NT2/D1 (cell line): ENCODE measurements around the gene SYF2.

Experiments used
- DNase-seq: peaks from one replicate; pipeline ENCODE4 v3.0.0-alpha.2; 2011; ENCODE audit warnings: low read depth, low spot score
- H3K27me3 ChIP-seq: 2 replicates; pipeline ENCODE4 v1.6.0; 2011; ENCODE audit warnings: mild to moderate bottlenecking; ENCODE audit not compliant: insufficient read length, insufficient read depth
- H3K36me3 ChIP-seq: 2 replicates; pipeline ENCODE4 v1.6.1; 2011; ENCODE audit warnings: mild to moderate bottlenecking, low read length, mixed read lengths; ENCODE audit not compliant: insufficient read depth, insufficient read length
- H3K4me1 ChIP-seq: 2 replicates; pipeline ENCODE4 v1.5.1; 2011; ENCODE audit not compliant: insufficient read depth, insufficient read length
- H3K4me3 ChIP-seq: 2 replicates; pipeline ENCODE4 v1.5.1; 2011; ENCODE audit warnings: low read depth; ENCODE audit not compliant: insufficient read length
- H3K9ac ChIP-seq: 2 replicates; pipeline ENCODE4 v1.6.0; 2011; ENCODE audit warnings: low read depth; ENCODE audit not compliant: insufficient read length
- H3K9me3 ChIP-seq: 2 replicates; pipeline ENCODE4 v1.5.1; 2011; ENCODE audit warnings: mild to moderate bottlenecking, low read length; ENCODE audit not compliant: insufficient read depth
- SUZ12 ChIP-seq: IDR thresholded peaks from 2 replicates; pipeline ENCODE4 v1.6.1; 2011; ENCODE audit not compliant: insufficient read length, insufficient read depth; ENCODE audit errors: extremely low read depth
- YY1 ChIP-seq: IDR thresholded peaks from 2 replicates; pipeline ENCODE4 v1.6.1; 2011; ENCODE audit not compliant: insufficient read length, insufficient read depth
- ZNF274 ChIP-seq: IDR thresholded peaks from 2 replicates; pipeline ENCODE4 v1.6.1; 2011; ENCODE audit warnings: mild to moderate bottlenecking, low read depth, low read length

The SYF2 gene

GRCh38 chr1:25216123-25216522, 16.2 kb downstream of the SYF2 start:
- Histone ChIP-seq H3K9me3 (no peaks in the 10 kb centered on the region), H3K4me1 (no peaks in the 10 kb centered on the region), H3K27me3 (no peaks in the 10 kb centered on the region), H3K36me3 (peaks cover 5% of the 10 kb centered on the region), H3K9ac (no peak overlapping the region), H3K4me3 (no peak overlapping the region)
- no peak for DNase-seq
- TF ChIP-seq SUZ12 (no peak), YY1 (no peak), ZNF274 (no peak)

- Histone ChIP-seq H3K27me3 (no peaks in the 10 kb centered on the region), H3K9ac (no peak overlapping the region), H3K36me3 (no peaks in the 10 kb centered on the region), H3K4me1 (peaks cover 3% of the 10 kb centered on the region), H3K4me3 (no peak overlapping the region), H3K9me3 (no peaks in the 10 kb centered on the region)
- no peak for TF ChIP-seq SUZ12
- no peak for TF ChIP-seq YY1
- no peak for TF ChIP-seq ZNF274
- DNase-seq = no peak
These were observed 19.6 kb downstream of the SYF2 start for GRCh38 chr1:25212725-25213124.

GRCh38 chr1:25210728-25211127, 21.6 kb downstream of the SYF2 start:
- TF ChIP-seq ZNF274 (no peak), SUZ12 (no peak), YY1 (no peak)
- no peaks in the 10 kb centered on the region for H3K9me3 ChIP-seq
- no peaks in the 10 kb centered on the region for H3K27me3 ChIP-seq
- no peak for DNase-seq
- no peak overlapping the region for H3K9ac ChIP-seq
- no peaks in the 10 kb centered on the region for H3K36me3 ChIP-seq
- H3K4me3 ChIP-seq = no peak overlapping the region
- H3K4me1 ChIP-seq = peaks cover 3% of the 10 kb centered on the region

- TF ChIP-seq SUZ12 = no peak
- TF ChIP-seq ZNF274 = no peak
- no peak for TF ChIP-seq YY1
- no peaks in the 10 kb centered on the region for H3K9me3 ChIP-seq
- no peak for DNase-seq
- no peak overlapping the region for H3K4me3 ChIP-seq
- H3K9ac ChIP-seq = no peak overlapping the region
- H3K27me3 ChIP-seq = no peaks in the 10 kb centered on the region
- no peaks in the 10 kb centered on the region for H3K36me3 ChIP-seq
- peaks cover 3% of the 10 kb centered on the region for H3K4me1 ChIP-seq
These were observed 22.8 kb downstream of the SYF2 start for GRCh38 chr1:25209516-25209915.

GRCh38 chr1:25208561-25209222, 23.6 kb downstream of the SYF2 start:
- no peaks in the 10 kb centered on the region for H3K36me3 ChIP-seq
- no peak for DNase-seq
- H3K4me3 ChIP-seq = no peak overlapping the region
- no peaks in the 10 kb centered on the region for H3K27me3 ChIP-seq
- no peaks in the 10 kb centered on the region for H3K9me3 ChIP-seq
- no peak overlapping the region for H3K9ac ChIP-seq
- no peak for TF ChIP-seq ZNF274
- peaks cover 3% of the 10 kb centered on the region for H3K4me1 ChIP-seq

GRCh38 chr1:25208092-25208491, 24.2 kb downstream of the SYF2 start:
- Histone ChIP-seq H3K4me3 (no peak overlapping the region), H3K4me1 (peaks cover 3% of the 10 kb centered on the region), H3K9ac (no peak overlapping the region), H3K36me3 (no peaks in the 10 kb centered on the region), H3K27me3 (no peaks in the 10 kb centered on the region), H3K9me3 (no peaks in the 10 kb centered on the region)
- TF ChIP-seq ZNF274 = no peak
- no peak for TF ChIP-seq YY1
- TF ChIP-seq SUZ12 = no peak
- DNase-seq = no peak

GRCh38 chr1:25206201-25206600, 26.1 kb downstream of the SYF2 start:
- Histone ChIP-seq H3K4me3 (no peak overlapping the region), H3K36me3 (no peaks in the 10 kb centered on the region), H3K4me1 (peaks cover 3% of the 10 kb centered on the region), H3K9ac (no peak overlapping the region), H3K27me3 (no peaks in the 10 kb centered on the region), H3K9me3 (no peaks in the 10 kb centered on the region)
- no peak for TF ChIP-seq YY1
- DNase-seq = no peak

- DNase-seq = no peak
- no peak overlapping the region for H3K9ac ChIP-seq
These were observed 26.5 kb downstream of the SYF2 start for GRCh38 chr1:25205786-25206185.

More at GRCh38 chr1:25205786-25206185, 26.5 kb downstream of the SYF2 start:
- Histone ChIP-seq H3K36me3 (no peaks in the 10 kb centered on the region), H3K27me3 (no peaks in the 10 kb centered on the region), H3K4me1 (peaks cover 3% of the 10 kb centered on the region), H3K4me3 (no peak overlapping the region), H3K9me3 (no peaks in the 10 kb centered on the region)
- no peak for TF ChIP-seq YY1
- TF ChIP-seq SUZ12 = no peak
- TF ChIP-seq ZNF274 = no peak
